PC-3 (cell line): Measurements from ENCODE around the gene MYH14. TPM values are rescaled to one million over a fixed set of nuclear protein-coding genes. Genes with fewer than 3 reads are reported as not detected.

Experiments used
- ATAC-seq: fragments of 200-7000 bp; cut with Tn5 transposase; 2 replicates; pipeline ENCODE4 v1.9.1; 2020; ENCODE audit warnings: mild to moderate bottlenecking, moderate library complexity
- Bru-seq: library from RNA; stranded (reverse); fragments of 400-500 nt; gene quantifications from one replicate; lab custom pipeline; 2021; lab: Mats Ljungman, UMichigan
- BruChase-seq, 2 experiments: library from RNA; stranded (reverse); fragments of 400-500 nt; gene quantifications; one replicate each; lab custom pipeline; 2021; lab: Mats Ljungman, UMichigan
- BruUV-seq: library from RNA; stranded (reverse); fragments of 400-500 nt; replicated peaks from 2 replicates; lab custom pipeline; 2021; lab: Mats Ljungman, UMichigan
- CTCF ChIA-PET: fragments of 300-600 bp; sonication (Branson Sonifier 250); formaldehyde crosslinking; loops from one replicate; lab custom pipeline; 2022; ENCODE audit warnings: antibody characterized with exemption; lab: Charles Lee
- POLR2A ChIA-PET: fragments of 300-600 bp; sonication (Branson Sonifier 250); formaldehyde crosslinking; loops from one replicate; lab custom pipeline; 2022; ENCODE audit warnings: antibody characterized with exemption; ENCODE audit not compliant: unreplicated experiment; lab: Charles Lee
- DNase-seq: peaks from one replicate; pipeline ENCODE4 v3.0.0-alpha.2; 2015
- H2AFZ ChIP-seq: fragments of 300-600 bp; sonication (generic); 2 replicates; pipeline ENCODE4 v1.6.0; 2016; ENCODE audit warnings: antibody characterized with exemption, low read length
- H3F3A ChIP-seq: fragments of 300-600 bp; sonication (generic); one replicate; pipeline ENCODE4 v1.6.0; 2017; ENCODE audit warnings: antibody characterized with exemption, low read length, control low read depth, mild to moderate bottlenecking; ENCODE audit not compliant: unreplicated experiment
- H3K27ac ChIP-seq: fragments of 300-600 bp; sonication (generic); 2 replicates; pipeline ENCODE4 v1.5.1; 2016; ENCODE audit warnings: mild to moderate bottlenecking, low read length
- H3K27me3 ChIP-seq: fragments of 300-600 bp; sonication (generic); 2 replicates; pipeline ENCODE4 v1.6.1; 2016; ENCODE audit warnings: low read length, mixed read lengths
- H3K36me3 ChIP-seq: fragments of 300-600 bp; sonication (generic); 2 replicates; pipeline ENCODE4 v1.6.1; 2016; ENCODE audit warnings: low read depth, mixed run types, low read length, mixed read lengths
- H3K4me1 ChIP-seq: fragments of 300-600 bp; sonication (generic); 2 replicates; pipeline ENCODE4 v1.5.1; 2016; ENCODE audit warnings: low read length; ENCODE audit not compliant: insufficient read depth
- H3K4me2 ChIP-seq: fragments of 300-600 bp; sonication (generic); 2 replicates; pipeline ENCODE4 v1.6.0; 2016; ENCODE audit warnings: low read length
- H3K4me3 ChIP-seq: fragments of 300-600 bp; sonication (generic); 2 replicates; pipeline ENCODE4 v1.5.1; 2016; ENCODE audit warnings: mild to moderate bottlenecking, low read length, mixed read lengths
- H3K79me2 ChIP-seq: fragments of 300-600 bp; sonication (generic); 2 replicates; pipeline ENCODE4 v1.6.1; 2017; ENCODE audit warnings: low read length, mixed read lengths
- H3K9ac ChIP-seq: fragments of 300-600 bp; sonication (generic); 2 replicates; pipeline ENCODE4 v1.6.0; 2016; ENCODE audit warnings: mild to moderate bottlenecking, low read length
- H3K9me2 ChIP-seq: fragments of 300-600 bp; sonication (generic); replicated peaks from 2 replicates; pipeline ENCODE4 v1.6.1; 2016; ENCODE audit warnings: mixed run types, low read length, mixed read lengths
- H3K9me3 ChIP-seq: fragments of 300-600 bp; sonication (generic); 2 replicates; pipeline ENCODE4 v1.6.1; 2016; ENCODE audit warnings: low read length, mixed read lengths
- H4K20me1 ChIP-seq: fragments of 300-600 bp; sonication (generic); 2 replicates; pipeline ENCODE4 v1.6.1; 2016; ENCODE audit warnings: low read length, mixed read lengths
- CTCF ChIP-seq: fragments of 300-600 bp; sonication (generic); conservative IDR thresholded peaks from 2 replicates; pipeline ENCODE4 v1.5.1; 2017; ENCODE audit warnings: antibody characterized with exemption, low read depth, mild to moderate bottlenecking, low read length
- EZH2 ChIP-seq: fragments of 300-600 bp; sonication (generic); IDR thresholded peaks from one replicate; pipeline ENCODE4 v1.6.1; 2017; ENCODE audit warnings: antibody characterized with exemption, mild to moderate bottlenecking, low read length; ENCODE audit not compliant: unreplicated experiment
- EZH2phosphoT487 ChIP-seq: fragments of 300-600 bp; sonication (generic); IDR thresholded peaks from 2 replicates; pipeline ENCODE4 v1.6.1; 2018; ENCODE audit warnings: mild to moderate bottlenecking, antibody characterized with exemption, low read length, borderline replicate concordance
- intact Hi-C: fragments of 100-400 bp; cut with micrococcal nuclease; formaldehyde crosslinking; loops from 2 replicates; pipeline ENCODE4 v1.9.0; 2023
- long read RNA-seq: library from polyadenylated mRNA; unstranded; transcript quantifications from one replicate; pipeline ENCODE4 v2.0.0, GENCODE V29; 2021; ENCODE audit not compliant: unreplicated experiment
- total RNA-seq: library from RNA; depleted of rRNA; stranded (reverse); fragments of >200 nt; gene quantifications from 2 replicates; pipeline ENCODE4 v1.2.3, GENCODE V29; 2014; rRNA removed

Gene MYH14
- 20.2 and 28.5 TPM in 2 replicates for total RNA-seq
- Bru-seq, nascent RNA = percentile 50 among the genes with signal in this experiment
- BruChase-seq, experiment 1, labeled RNA remaining after a 6-hour chase = percentile 54 among the genes with signal in this experiment
- BruChase-seq, experiment 2, labeled RNA remaining after a 2-hour chase = percentile 50 among the genes with signal in this experiment
- long read RNA-seq, full-length matches to known transcripts = 5 of 36 reads
- long read RNA-seq, partial matches to known transcripts = 19 of 36 reads
- long read RNA-seq, other reads (novel, unspliced or antisense) = 12 of 36 reads

DNA sequence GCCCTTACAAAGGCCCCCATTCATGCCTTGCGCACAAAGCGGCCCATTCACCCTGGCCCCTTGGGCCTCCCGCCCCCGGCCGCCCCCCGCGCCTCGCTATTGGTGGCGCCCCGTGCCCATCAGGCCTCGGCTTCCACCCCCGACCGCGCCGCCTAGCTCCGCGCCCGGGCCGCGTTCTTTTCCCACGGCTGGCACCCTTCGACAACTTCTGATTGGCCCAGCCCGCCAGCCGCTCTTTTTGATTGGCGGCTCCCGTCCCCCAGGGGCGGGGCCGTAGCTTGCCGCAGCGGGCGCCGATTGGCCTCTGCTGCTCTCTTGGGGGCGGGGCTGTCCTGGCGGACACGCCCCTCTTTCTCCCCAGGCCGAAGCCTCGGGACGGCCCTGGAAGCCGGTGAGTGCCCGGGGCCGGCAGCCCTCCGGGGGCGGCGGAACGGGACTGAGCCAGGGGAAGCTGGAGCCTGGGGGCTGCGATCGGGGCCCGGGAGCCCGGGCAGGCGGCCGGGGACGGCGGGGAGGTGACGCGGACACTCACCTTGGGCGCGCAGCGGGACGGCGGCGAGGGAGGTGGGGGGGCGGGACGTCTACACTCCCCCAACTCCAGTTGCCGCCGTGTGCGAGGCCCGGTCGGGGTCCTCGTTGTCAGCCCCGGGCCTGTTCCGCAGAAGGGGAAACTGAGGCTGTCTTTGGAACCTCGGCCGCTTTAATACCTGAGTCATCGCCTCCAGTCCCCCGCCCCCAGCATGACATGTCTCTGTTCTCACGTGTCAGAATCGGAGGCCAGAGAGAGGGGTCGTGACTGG lies at the start of gene MYH14:
Gene MYH14 (plus strand): TSS at position 342 of the 800 bp plus-strand sequence. CDS start 6,744 bp downstream, outside the sequence.
- no peaks in the 10 kb centered on the region for H3F3A ChIP-seq
- H3K9me2 ChIP-seq = no peaks in the 10 kb centered on the region
- ATAC-seq (peak; percentile 92), DNase-seq (peak; percentile 99)
- peak within 1 kb of the TSS; percentile 75 for H3K9ac ChIP-seq
- H3K4me2 ChIP-seq = peak within 1 kb of the TSS; percentile 88
- ChIA-PET CTCF (interaction anchor here (0.5 to 0.9 kb wide), 3 partner anchors 49 to 521 kb away, joined by 3 to 10 read pairs (median 4); no protein-coding TSS in a partner anchor), POLR2A (interaction anchor here (1.0 kb wide), 1 partner anchor 307 kb away, joined by 8 read pairs; the partner anchor contains the start of gene JOSD2)
- H3K27ac ChIP-seq = no peak within 1 kb of the TSS
- TF ChIP-seq EZH2 (no peak), EZH2phosphoT487 (no peak), CTCF (no peak)
- H3K4me1 ChIP-seq = peaks cover 21% of the 10 kb centered on the region
- intact Hi-C loops = no loop called here
- H3K27me3 ChIP-seq = no peaks in the 10 kb centered on the region
- peaks cover 22% of the 10 kb centered on the region for H3K79me2 ChIP-seq
- H2AFZ ChIP-seq = peak within 1 kb of the TSS; percentile 84
- H4K20me1 ChIP-seq = no peaks in the 10 kb centered on the region
- no TSS peak for BruUV-seq
- no peaks in the 10 kb centered on the region for H3K9me3 ChIP-seq
- H3K4me3 ChIP-seq = peak within 1 kb of the TSS; percentile 77
- no peaks in the 10 kb centered on the region for H3K36me3 ChIP-seq

DNA sequence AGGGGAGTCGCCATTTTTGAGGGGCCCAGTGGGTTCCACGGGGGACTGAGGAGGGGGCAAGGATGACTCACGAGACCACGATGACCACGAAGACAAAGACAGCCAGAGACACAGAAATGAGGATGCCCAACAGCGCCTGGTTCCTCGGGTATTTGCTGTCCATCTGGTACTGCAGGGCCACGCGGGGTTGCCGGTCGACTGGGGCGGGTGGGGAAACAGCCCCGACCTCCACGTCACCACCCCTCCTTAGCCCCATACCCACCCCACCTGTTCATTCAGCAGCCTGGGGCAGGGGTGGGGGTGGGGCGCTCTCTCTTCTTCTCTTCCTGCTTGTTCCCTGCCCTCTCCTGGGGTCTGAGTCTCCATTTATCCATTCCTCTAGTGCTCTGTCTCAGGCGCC lies 48.9 kb upstream of the MYH14 start:
- no peak overlapping the region for H2AFZ ChIP-seq
- no peak overlapping the region for H3K27ac ChIP-seq
- H3K4me1 ChIP-seq = no peaks in the 10 kb centered on the region
- no peaks in the 10 kb centered on the region for H3K9me2 ChIP-seq
- DNase-seq (no peak), ATAC-seq (no peak)
- no peak overlapping the region for H3K4me3 ChIP-seq
- TF ChIP-seq EZH2 (no peak), EZH2phosphoT487 (no peak), CTCF (no peak)
- no peaks in the 10 kb centered on the region for H3K9me3 ChIP-seq
- ChIA-PET POLR2A (no interaction called here), CTCF (no interaction called here)
- BruUV-seq = no TSS peak
- H3K4me2 ChIP-seq = no peak overlapping the region
- no peaks in the 10 kb centered on the region for H3K36me3 ChIP-seq
- intact Hi-C loops = no loop called here
- no peaks in the 10 kb centered on the region for H3K79me2 ChIP-seq
- no peak overlapping the region for H3K9ac ChIP-seq
- H4K20me1 ChIP-seq = no peaks in the 10 kb centered on the region
- peaks cover 43% of the 10 kb centered on the region for H3K27me3 ChIP-seq
- no peaks in the 10 kb centered on the region for H3F3A ChIP-seq
